ENCODE measurements around the gene MDP1.

Gene MDP1

GRCh38 chr14:24178399-24179178, 37.3 kb downstream of the MDP1 start:
- Histone ChIP-seq H3K79me2 (ENCODE audit: low read length) (no peaks in the 10 kb centered on the region), H3K27me3 (replicated peaks; ENCODE audit: insufficient read depth, low read length) (no peaks in the 10 kb centered on the region), H3K9me3 (replicated peaks; ENCODE audit: insufficient read depth, low read length) (no peaks in the 10 kb centered on the region), H3K4me3 (ENCODE audit: low read length) (no peak overlapping the region), H3K27ac (ENCODE audit: low read length) (no peak overlapping the region), H3K4me1 (ENCODE audit: low read length) (no peaks in the 10 kb centered on the region), H3K9ac (ENCODE audit: low read length) (no peak overlapping the region), H3K9me2 (replicated peaks; ENCODE audit: insufficient read depth, low read length) (no peaks in the 10 kb centered on the region), H2AFZ (ENCODE audit: low read length) (no peak overlapping the region), H3F3A (ENCODE audit: insufficient read depth, low read length) (no peaks in the 10 kb centered on the region), H3K36me3 (replicated peaks; ENCODE audit: insufficient read depth, low read length) (no peaks in the 10 kb centered on the region), H4K20me1 (ENCODE audit: insufficient read depth, low read length) (no peaks in the 10 kb centered on the region), H3K4me2 (ENCODE audit: low read depth, low read length) (no peak overlapping the region)
- no peak for DNase-seq
- TF ChIP-seq, protein P1, sequence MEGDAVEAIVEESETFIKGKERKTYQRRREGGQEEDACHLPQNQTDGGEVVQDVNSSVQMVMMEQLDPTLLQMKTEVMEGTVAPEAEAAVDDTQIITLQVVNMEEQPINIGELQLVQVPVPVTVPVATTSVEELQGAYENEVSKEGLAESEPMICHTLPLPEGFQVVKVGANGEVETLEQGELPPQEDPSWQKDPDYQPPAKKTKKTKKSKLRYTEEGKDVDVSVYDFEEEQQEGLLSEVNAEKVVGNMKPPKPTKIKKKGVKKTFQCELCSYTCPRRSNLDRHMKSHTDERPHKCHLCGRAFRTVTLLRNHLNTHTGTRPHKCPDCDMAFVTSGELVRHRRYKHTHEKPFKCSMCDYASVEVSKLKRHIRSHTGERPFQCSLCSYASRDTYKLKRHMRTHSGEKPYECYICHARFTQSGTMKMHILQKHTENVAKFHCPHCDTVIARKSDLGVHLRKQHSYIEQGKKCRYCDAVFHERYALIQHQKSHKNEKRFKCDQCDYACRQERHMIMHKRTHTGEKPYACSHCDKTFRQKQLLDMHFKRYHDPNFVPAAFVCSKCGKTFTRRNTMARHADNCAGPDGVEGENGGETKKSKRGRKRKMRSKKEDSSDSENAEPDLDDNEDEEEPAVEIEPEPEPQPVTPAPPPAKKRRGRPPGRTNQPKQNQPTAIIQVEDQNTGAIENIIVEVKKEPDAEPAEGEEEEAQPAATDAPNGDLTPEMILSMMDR (IDR thresholded peaks at IDR 0.05; ENCODE audit: low read length) = no peak
- TF ChIP-seq EZH2 (optimal IDR thresholded peaks at IDR 0.05; ENCODE audit: low read depth, low read length) = no peak
- TF ChIP-seq EZH2phosphoT487 (IDR thresholded peaks at IDR 0.05; ENCODE audit: low read length) = no peak

DNA sequence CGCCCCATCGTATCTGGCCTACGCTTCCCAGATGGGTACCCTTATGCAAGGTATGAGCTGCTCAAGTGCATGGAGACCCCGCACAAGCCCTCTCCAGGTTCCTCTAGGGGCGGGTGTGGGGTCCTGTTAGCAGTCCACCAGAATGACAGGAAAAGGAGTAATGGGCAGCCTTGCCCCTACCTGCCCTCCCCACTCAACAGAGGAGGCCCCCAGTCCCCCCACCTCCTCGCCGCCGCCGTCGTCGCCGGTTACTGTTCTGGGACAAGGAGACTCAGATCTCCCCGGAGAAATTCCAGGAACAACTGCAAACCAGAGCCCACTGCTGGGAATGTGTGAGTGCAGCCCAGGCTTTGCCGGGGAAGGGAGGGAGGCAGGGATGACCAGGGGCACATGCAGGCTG, 38.0 kb downstream of the MDP1 start:
- DNase-seq = no peak
- no peak for TF ChIP-seq EZH2 (optimal IDR thresholded peaks at IDR 0.05; ENCODE audit: low read depth, low read length)
- no peak for TF ChIP-seq EZH2phosphoT487 (IDR thresholded peaks at IDR 0.05; ENCODE audit: low read length)
- TF ChIP-seq, protein P1 (IDR thresholded peaks at IDR 0.05; ENCODE audit: low read length) = no peak
- Histone ChIP-seq H3K9ac (ENCODE audit: low read length) (no peak overlapping the region), H3K9me2 (replicated peaks; ENCODE audit: insufficient read depth, low read length) (no peaks in the 10 kb centered on the region), H3F3A (ENCODE audit: insufficient read depth, low read length) (no peaks in the 10 kb centered on the region), H3K4me2 (ENCODE audit: low read depth, low read length) (no peak overlapping the region), H4K20me1 (ENCODE audit: insufficient read depth, low read length) (no peaks in the 10 kb centered on the region), H2AFZ (ENCODE audit: low read length) (no peak overlapping the region), H3K27me3 (replicated peaks; ENCODE audit: insufficient read depth, low read length) (no peaks in the 10 kb centered on the region), H3K36me3 (replicated peaks; ENCODE audit: insufficient read depth, low read length) (no peaks in the 10 kb centered on the region), H3K79me2 (ENCODE audit: low read length) (no peaks in the 10 kb centered on the region), H3K4me1 (ENCODE audit: low read length) (no peaks in the 10 kb centered on the region), H3K27ac (ENCODE audit: low read length) (no peak overlapping the region), H3K9me3 (replicated peaks; ENCODE audit: insufficient read depth, low read length) (no peaks in the 10 kb centered on the region), H3K4me3 (ENCODE audit: low read length) (no peak overlapping the region)

GRCh38 chr14:24177041-24177825, 38.6 kb downstream of the MDP1 start:
- Histone ChIP-seq H3K27me3 (replicated peaks; ENCODE audit: insufficient read depth, low read length) (no peaks in the 10 kb centered on the region), H3F3A (ENCODE audit: insufficient read depth, low read length) (no peaks in the 10 kb centered on the region), H4K20me1 (ENCODE audit: insufficient read depth, low read length) (no peaks in the 10 kb centered on the region), H3K9ac (ENCODE audit: low read length) (no peak overlapping the region), H3K36me3 (replicated peaks; ENCODE audit: insufficient read depth, low read length) (no peaks in the 10 kb centered on the region), H3K9me2 (replicated peaks; ENCODE audit: insufficient read depth, low read length) (no peaks in the 10 kb centered on the region), H2AFZ (ENCODE audit: low read length) (no peak overlapping the region), H3K4me2 (ENCODE audit: low read depth, low read length) (no peak overlapping the region), H3K79me2 (ENCODE audit: low read length) (no peaks in the 10 kb centered on the region), H3K4me1 (ENCODE audit: low read length) (no peaks in the 10 kb centered on the region), H3K9me3 (replicated peaks; ENCODE audit: insufficient read depth, low read length) (no peaks in the 10 kb centered on the region), H3K27ac (ENCODE audit: low read length) (no peak overlapping the region), H3K4me3 (ENCODE audit: low read length) (no peak overlapping the region)
- DNase-seq = no peak
- TF ChIP-seq EZH2 (optimal IDR thresholded peaks at IDR 0.05; ENCODE audit: low read depth, low read length) = no peak
- TF ChIP-seq, protein P1 (IDR thresholded peaks at IDR 0.05; ENCODE audit: low read length) = no peak

Measured in MM.1S (cell line).